ENCODE measurements around the gene CXorf66.
"Not testable (repeated sequence)": the region's sequence is repeated elsewhere in the genome, so short reads cannot be mapped to it uniquely, and the experiment has no call there.

The CXorf66 gene, protein sequence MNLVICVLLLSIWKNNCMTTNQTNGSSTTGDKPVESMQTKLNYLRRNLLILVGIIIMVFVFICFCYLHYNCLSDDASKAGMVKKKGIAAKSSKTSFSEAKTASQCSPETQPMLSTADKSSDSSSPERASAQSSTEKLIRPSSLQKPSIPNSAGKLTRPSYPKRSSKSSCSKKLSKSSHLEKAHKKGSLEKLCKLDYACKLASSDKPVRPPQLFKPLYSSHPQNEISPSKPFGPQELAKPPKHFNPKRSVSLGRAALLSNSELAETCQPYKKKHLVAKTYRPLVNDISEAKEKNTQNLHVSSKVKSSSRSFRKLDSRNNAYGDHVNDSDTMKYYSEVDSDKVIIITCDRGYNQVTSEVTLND

DNA sequence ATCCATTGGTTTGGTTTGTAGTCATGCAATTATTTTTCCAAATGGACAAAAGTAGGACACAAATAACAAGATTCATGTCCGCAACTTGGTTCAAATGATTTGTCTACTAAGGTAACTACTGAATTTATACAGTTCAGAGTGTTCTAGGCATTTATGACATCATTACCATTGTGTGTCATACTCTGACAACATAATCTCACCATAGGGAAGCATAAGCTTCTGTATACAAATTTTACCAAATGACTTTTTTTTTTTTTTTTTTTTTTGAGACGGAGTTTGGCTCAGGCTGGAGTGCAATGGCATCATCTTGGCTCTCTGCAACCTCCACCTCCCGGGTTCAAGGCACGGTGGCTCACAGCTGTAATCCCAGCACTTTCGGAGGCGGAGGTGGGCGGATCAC is at the start of gene CXorf66:
Gene CXorf66, minus strand, starts transcription at position 101 of the 400 bp plus-strand sequence. Its CDS starts 25 bp downstream, at position 76.
- no peak for DNase-seq (ENCODE audit: low read depth)

DNA sequence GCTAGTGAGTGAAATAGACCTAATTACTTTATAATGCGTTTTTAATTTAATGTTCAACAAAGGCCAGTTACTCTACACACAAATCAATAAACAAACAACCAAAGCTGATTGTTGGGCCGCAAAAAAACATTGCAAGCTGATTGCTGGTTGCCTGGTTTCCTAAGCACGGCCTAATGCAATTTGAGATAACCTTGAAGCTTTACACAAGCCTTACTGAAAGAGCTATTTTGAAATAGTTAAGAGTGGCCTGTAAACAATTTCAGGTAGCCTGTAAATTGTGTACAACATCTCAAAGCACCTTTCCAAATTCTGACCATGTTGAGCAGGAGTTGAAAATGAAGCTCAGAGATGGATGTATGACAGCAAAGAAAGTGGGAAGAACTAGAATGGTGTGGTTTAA is 17.5 kb upstream of the CXorf66 start:
- no peak for DNase-seq (ENCODE audit: low read depth)

DNA sequence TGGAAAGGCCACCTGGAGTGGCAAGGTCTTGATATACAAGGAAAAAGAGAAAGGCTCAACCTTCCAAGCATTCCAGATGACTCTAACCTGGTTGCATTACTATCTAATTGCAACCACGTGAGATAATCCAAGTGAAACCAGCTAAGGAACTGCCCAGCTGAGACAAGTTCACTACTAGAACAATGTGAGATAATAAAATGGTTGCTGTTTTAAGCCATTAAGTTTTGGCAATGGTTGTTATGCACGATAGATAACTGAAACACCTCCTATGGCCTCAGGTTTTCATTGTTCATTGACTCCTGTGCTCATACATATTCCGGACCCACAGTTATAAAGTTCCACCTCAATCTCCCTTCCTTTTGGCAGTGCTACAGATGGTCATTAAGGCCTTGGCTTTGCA is 9.2 kb upstream of the CXorf66 start:
- DNase-seq (ENCODE audit: low read depth): no peak

DNA sequence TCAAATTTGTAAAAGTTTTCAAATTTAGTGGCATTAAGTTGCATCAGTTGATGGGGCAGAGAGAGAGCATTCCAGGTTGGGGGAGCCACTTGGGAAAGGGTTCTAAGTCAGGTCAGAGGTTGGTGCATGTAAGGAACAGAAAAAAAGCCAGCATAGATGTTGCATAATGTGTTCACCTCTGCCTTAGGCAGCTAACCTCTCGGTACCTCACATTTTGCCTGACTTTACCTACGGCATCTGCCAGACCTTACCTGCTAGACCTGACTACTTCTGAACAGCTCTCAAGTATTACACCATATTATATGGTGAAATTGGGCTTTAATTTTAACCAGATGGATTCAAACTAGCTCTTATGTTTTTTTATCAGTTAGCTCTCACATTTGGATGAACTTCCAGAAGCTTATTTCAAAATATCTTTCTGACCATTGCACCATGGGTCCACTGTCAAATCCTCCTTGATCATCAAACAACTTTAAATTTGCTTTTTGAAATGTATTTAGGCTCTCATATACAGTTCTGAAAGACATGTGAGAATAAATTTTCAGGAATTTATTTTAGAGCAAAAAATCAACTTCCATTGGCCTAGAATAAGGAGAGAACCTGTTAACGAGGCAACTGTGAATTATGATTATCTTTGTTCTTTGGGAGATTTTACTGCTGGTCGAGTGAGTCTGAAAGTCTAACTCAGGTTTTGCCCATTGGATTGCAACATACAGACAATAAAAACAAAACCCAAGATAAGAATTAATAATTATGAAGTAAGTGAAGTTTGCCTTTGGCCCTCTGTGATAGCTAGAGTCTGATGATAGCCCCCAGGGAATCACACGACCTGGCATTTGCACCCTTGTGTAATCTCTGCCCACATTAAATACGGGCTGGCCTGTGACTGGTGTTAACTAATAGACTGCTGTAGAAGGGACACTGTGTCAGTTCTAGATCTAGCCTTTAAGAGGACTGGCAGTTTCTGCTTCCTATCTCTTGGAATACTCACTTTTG is 7.6 kb upstream of the CXorf66 start:
- no peak for DNase-seq (ENCODE audit: low read depth)

DNA sequence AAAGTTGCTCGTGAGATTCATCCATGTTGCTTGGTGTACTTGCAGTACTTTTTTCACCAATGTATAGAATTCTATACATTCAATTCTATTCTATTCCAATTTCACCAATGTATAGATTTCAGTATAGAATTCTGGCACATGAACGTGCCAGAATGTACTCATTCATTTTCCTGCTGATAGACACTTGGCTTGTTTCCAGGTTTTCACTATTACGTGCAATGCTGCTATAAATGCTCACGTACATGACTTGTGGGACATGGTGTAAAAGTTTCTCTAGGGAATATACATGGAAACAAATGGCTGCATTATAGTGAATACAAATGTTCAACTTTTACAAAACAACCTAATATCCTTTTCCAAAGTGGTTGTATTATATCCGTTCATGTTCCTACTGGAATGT is 6.8 kb upstream of the CXorf66 start:
- no peak for DNase-seq (ENCODE audit: low read depth)

DNA sequence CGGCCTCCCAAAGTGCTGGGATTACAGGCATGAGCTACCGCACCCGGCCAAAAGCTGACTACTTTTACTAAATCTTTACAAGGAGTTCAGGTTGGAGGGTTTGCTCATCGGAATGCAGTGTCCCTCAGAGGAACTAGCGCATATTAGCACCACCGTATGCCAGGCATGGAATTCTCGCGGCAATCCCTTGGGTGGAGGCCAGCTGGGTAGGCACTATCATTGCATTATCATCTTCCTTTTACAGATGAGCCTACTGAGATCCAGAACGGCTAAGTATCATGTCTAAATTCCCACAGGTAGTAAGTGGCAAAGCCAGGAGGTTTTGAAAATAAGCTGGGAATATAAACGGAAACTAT is 6.1 kb upstream of the CXorf66 start:
- no peak for DNase-seq (ENCODE audit: low read depth)

DNA sequence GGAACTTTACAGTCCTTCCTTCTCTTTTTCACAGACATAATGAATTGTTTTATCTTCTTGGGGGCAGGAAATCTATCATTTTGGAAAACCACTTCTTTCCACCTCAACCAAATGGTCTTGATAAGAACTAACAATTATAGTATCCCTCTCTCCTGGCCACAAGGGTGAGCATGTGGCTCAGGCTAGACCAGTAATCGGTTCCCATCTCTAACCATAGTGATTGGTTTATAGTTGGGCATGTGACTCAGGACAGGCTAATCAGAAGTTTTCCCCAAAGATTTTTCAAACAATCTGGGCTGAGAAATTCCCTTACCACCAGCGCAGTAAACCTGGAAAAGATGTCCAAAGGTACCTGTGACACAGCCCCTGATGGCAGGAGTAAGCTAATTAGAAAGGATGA is 4.0 kb upstream of the CXorf66 start:
- DNase-seq (ENCODE audit: low read depth): no peak

DNA sequence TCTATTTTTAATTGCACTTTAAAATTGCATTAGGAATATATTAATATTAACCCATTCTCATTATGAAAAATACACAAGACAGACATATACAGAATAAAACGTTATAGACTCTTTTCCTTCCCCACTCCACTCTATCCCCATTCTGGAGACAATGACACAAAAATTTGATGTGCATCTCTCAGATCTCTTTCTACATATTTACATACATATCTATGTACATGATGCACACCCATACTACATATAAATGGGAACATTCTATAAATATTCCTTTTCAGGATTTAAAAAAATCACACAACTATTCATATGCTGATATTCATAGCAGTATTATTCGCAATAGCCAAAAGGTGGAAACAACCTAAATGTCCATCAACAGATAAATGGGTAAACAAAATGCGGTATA is 2.4 kb upstream of the CXorf66 start:
- DNase-seq (ENCODE audit: low read depth): no peak

DNA sequence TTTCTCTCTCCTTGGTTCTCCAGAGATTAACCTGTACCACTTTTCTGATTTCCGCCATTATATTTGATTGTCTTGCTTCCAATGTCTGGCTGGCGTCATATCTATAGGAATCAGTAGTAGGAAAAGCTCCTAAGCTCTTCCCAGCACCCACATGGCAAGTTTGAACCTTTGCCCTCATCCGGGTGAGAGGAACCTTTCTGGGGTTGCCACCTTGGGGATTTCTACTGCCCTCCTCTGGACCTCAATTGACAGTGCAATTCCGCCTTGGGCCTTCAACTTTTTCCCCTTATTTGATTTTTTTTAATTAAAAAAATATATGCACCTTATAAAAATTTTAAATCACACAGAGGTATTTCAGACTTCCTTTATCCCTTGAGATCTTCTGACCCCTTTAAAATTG is 2.0 kb upstream of the CXorf66 start:
- DNase-seq (ENCODE audit: low read depth): no peak

DNA sequence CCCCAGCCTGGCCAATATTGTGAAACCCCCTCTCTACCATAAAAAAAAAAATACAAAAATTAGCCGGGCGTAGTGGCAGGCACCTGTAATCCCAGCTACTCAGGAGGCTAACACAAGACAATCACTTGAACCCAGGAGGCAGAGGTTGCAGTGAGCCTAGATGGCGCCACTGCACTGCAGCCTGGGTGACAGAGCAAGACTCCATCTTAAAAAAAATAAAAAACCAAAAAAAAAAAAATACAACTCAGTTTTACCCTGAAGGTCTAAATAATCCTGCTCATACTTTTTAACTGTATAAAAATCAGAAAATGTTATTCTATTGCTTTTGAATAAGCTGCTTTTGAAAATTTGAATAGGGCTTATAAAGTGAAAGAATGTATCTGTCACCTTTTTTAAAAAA is 838 bp upstream of the CXorf66 start:
- not testable (repeated sequence) for DNase-seq (ENCODE audit: low read depth)

DNA sequence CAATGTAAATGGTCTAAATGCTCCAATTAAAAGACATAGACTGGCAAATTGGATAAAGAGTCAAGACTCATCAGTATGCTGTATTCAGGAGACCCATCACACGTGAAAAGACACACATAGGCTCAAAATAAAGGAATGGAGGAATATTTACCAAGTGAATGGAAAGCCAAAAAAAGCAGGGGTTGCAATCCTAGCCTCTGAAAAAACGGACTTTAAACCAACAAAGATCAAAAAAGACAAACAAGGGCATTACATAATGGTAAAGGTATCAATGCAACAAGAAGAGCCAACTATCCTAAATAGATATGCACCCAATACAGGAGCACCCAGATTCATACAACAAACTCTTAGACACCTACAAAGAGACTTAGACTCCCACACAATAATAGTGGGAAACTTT is 4.2 kb downstream of the CXorf66 start:
- not testable (repeated sequence) for DNase-seq (ENCODE audit: low read depth)

DNA sequence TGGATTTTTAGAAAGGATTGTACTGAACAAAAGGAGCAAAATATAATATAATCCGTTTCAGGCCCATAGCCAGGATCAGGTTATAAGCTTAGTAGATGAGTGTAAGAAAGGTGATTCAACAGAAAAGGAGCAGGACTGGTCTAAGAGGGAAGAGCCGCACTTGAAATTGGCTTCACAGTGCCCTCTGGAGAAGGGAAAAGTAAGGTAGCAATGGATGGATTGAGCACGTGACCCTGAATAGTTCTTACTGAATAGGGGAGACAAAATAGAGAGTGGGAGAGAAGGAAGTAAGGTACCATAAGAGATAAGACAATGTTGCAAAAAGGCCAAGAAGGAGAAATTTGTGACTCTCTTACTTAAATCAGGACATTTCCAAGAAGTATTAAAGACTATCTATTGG is 15.6 kb downstream of the CXorf66 start:
- DNase-seq (ENCODE audit: low read depth): no peak

DNA sequence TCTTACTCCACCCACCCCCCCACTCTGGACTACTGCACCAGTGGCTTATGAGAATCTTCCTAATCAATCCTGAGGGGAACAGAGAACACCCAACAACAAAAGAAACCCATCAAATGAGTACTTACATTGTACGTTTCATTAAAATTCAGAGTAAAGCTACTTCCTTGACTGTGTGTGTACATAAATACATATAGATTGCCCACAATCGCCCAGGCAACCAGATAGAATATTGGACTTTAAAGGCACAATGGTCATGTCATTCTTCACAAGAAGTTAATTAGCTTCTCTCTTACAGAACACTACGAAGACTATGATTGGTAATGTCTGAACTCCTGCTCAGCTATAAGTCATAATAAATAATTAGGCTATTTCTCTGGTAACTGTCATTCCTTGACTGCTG is 20.2 kb downstream of the CXorf66 start:
- no peak for DNase-seq (ENCODE audit: low read depth)

DNA sequence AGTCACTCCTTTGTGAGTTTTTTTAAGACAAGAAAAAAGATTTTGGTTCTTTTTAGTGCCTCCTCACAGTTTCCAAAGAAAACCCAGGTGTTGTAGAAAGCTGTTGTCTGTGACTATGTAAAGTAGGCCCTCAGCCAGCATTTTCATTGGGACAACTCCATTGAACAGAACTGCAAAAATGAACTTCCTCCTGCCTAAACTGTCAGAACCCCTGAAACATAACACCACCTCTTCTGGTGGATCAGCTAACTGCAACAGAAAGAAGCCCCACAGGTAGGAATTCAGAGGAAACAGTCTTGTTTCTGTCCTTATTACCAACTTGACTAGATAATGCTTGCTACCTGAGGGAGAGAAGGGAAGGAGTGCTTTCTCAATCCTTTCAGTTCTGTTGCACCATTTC is 29.1 kb downstream of the CXorf66 start:
- no peak for DNase-seq (ENCODE audit: low read depth)

DNA sequence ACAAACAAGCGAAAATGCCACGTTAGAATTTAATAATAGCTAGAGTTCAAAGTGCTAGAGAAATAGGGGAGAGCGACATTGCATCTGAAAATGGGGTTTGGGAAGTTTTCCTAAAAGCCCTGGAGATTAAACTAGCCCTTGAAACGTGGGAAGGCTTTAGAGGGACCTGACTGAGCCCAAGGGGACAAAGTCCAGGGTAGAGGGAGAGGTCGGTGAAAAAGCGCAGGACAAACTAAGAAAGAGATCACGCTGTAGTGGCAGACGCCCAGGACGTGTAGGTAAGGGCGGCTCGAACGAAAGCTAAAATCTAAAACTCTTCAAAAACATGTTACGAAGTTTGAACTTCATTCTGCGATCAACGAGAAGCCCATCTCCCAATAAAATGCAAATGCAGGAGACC is 31.4 kb downstream of the CXorf66 start:
- DNase-seq (ENCODE audit: low read depth): no peak

DNA sequence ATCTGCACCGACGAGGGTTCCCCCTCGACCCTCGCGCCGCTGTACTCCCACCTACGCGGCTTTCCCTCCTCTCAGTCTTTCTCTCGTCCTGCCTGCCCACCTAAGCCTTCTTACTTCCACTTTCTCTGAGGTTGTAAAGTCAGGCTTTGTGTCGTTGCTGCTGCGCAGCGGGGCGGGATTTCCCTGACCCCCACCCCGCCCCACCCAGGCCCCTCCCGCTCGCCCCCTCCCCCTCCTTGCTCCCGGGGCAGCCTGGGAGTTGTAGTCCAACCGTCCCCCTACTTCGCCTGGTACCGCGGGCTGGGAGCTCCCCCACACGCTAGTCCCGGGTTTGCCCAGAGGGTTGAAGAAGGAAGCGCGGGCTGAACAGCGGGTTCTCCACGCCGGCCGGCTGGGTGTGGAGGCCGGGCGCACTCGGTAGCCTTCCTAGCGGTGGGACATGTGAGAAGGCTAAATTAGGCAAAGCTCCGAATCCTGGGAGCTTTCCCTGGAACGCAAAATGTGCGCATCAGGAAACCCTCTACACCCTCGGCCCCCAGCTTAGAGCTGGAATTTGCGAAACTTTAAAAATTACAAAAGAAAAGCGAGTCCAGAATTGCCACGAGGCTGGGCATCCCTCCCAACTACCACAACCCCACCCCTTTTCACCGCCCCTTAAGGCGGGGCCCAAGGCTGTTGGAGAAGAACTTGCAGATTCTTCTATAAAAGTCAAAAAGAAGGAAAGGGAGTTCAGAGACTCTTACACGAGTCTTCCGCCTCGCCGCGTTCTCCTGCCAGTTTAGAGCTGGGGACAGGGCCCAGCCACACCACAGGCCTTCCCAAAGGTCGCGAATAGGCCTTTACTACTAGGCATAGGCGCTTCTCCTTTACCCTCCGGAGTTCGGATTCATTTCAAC is 32.2 kb downstream of the CXorf66 start, which contains the start of gene ATP11C:
Gene ATP11C, minus strand, starts transcription at position 153 of the 896 bp plus-strand sequence. CDS start 1,011 bp downstream, outside the sequence.
- peak; percentile 71 for DNase-seq (ENCODE audit: low read depth)

DNA sequence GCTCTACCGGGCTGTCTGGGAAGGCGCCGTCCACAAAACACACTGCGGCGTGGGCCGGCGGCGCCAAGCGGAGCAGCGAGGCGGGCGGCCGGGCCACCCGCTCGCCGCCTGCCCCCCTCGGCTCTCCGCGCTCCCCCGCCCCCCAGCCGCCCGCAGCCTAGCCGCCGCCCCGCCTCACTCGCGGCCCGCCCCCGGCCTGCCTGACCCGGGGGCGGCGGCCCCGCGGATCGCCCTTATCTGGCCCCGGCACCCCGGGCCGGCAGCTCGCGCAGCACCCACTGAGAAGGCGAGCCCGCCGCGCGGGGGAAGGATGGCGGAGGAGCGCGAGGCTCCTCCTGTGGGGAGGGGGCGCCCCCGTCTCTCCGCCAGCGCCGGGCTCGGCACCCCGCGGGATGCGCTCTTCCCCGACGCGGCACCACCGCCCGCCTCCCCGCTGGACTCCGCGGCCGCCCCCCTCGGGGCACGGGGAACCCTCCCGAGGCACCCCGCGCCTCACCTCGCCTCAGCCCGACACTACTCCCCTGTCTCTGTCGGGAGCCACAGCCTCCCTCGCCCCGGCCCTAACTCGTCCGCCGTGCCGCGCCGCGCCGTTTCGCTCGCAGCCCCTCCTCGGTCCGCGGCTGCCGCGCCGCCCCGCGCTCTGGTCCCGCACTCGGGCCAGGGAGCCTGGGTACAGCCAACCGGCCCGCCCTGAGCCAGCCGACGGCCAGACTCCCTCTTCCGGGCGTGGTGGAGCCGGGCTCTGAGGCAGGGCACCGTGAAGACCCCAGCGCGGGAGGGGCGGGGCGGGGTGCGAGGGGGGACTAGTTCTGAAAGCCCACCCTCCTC is 33.0 kb downstream of the CXorf66 start:
- peak; percentile 24 for DNase-seq (ENCODE audit: low read depth)

DNA sequence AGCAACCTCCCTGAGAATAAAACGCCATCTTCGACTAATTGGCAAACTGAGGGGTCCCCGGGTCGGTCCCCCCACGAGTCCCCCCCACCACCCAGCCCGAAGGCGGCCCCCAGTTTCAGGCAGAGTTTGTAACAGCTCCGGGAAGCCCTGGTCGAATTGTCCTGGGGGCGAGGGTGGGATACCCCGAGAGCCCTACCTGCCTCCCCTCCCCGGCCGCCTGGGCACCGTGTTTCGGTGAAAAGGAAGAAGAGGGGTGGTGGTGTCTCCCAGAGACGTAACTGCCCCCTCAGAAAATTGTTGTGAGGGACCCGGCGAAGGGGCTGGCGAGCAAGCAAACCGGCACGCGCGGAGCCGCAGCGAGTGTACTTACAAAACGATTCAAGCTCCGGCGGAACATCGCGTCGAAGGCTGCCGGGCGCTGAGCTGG is 33.7 kb downstream of the CXorf66 start:
- DNase-seq (ENCODE audit: low read depth): no peak

DNA sequence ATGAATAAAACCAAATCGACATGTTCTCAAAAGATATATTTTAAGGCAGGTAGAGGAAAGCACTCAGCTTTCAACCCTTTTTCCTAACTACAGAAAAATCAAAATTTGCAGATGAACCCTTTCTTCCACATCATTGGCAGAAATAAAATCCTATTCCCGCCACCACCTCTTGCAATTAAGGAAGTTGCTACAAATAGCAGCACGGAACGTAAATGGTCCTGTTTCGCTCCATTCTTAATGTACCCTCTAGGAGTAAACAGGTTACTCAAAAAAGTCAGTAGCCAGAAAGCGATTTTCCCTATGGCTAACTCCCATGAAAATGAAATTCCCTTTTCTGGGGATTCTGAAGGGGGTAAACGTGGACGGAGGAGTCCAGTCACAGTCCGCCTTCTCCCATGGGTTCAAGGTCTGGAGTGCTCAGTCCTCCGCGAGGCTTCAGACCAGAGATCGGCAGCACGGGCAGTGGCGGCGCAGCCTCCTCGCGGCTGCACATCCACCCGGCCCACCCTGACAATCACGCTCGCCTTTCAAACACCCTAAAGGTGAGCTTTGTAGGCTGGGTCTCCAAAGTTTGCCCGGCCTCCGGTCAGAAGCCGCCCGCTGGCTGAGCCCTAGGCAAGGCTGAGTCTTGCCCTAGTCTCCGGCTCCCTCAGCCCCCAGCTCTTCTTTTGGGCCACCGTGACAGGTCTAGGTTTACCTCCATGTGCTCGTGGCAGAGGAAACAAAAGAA is 34.2 kb downstream of the CXorf66 start:
- DNase-seq (ENCODE audit: low read depth): no peak

DNA sequence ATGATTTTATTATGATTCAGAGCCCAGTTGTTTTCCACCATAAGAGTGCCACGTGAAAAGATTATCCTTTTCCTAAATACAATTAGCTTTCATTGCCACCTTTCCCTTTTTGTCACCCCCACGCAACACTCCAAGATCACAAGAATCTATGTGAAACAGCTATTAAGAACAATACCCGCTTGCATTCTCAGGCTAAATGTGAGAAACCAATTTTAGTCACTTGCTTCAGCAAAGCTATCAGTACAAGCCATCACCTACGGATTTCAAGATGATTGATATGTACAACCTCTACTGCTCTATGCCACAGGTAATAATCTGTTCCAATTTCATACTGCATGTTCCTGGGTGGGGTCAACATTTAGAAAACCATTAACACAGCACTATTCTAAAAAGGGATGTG is 34.9 kb downstream of the CXorf66 start:
- no peak for DNase-seq (ENCODE audit: low read depth)

Measured in activated T-cell treated with anti-CD3 and anti-CD28 coated beads for 48 hours (primary cell).